SH-SY5Y (cell line): ENCODE data around the gene CCL17.

Experiments used
- GATA2 ChIP-seq: IDR thresholded peaks from 2 replicates; pipeline ENCODE4 v1.6.1; 2011; ENCODE audit warnings: mild to moderate bottlenecking, low read depth, low read length
- GATA3 ChIP-seq: IDR thresholded peaks from 2 replicates; pipeline ENCODE4 v1.6.1; 2011; ENCODE audit warnings: low read depth, mild to moderate bottlenecking, low read length, moderate library complexity

- TF ChIP-seq GATA2 = no peak
- no peak for TF ChIP-seq GATA3
Observed at GRCh38 chr16:57452021-57452420, 47.5 kb downstream of the CCL17 start.
